NCI-H82 treated with DMSO at 0.1 percent for 48 hours (cell line): ENCODE data around the gene OR4F29.
"Not testable (repeated sequence)": the region's sequence is repeated elsewhere in the genome, so short reads cannot be mapped to it uniquely, and the experiment has no call there.

Source experiments
- DNase-seq: peaks from one replicate; lab custom pipeline; 2025; ENCODE audit not compliant: unreplicated experiment; lab: John Stamatoyannopoulos, UW

OR4F29 gene

GRCh38 chr1:451578-451977 lies at the start of gene OR4F29:
TSS of gene OR4F29 (minus strand) at chr1:451678. CDS start at chr1:451678, 0 bp downstream.
- not testable (repeated sequence) for DNase-seq
